GM23338 (cell line): Measurements from ENCODE around the gene ENTPD6. TPM values are rescaled to one million over a fixed set of nuclear protein-coding genes. Genes with fewer than 3 reads are reported as not detected.

ENCODE experiments used
- ATAC-seq: fragments of 200-7000 bp; cut with Tn5 transposase; 3 replicates; pipeline ENCODE4 v1.9.1; 2020
- DNase-seq: peaks from one replicate; pipeline ENCODE4 v3.0.0-alpha.2; 2015; ENCODE audit warnings: low spot score
- H2AFZ ChIP-seq: fragments of 200-600 bp; sonication (generic); 2 replicates; pipeline ENCODE4 v1.8.0; 2016; ENCODE audit warnings: antibody characterized with exemption, mild to moderate bottlenecking, moderate library complexity
- H3F3A ChIP-seq: fragments of 200-600 bp; sonication (generic); replicated peaks from 2 replicates; pipeline ENCODE4 v1.8.0; 2017; ENCODE audit warnings: antibody characterized with exemption, mixed run types, low read depth
- H3K27ac ChIP-seq: fragments of 200-600 bp; sonication (generic); 2 replicates; pipeline ENCODE4 v1.6.1; 2016; ENCODE audit warnings: low read depth
- H3K27me3 ChIP-seq: fragments of 200-600 bp; sonication (generic); 2 replicates; pipeline ENCODE4 v1.8.0; 2016; ENCODE audit warnings: mild to moderate bottlenecking, mixed run types, moderate library complexity; ENCODE audit not compliant: insufficient read depth
- H3K36me3 ChIP-seq: fragments of 200-600 bp; sonication (generic); 2 replicates; pipeline ENCODE4 v1.8.0; 2016; ENCODE audit warnings: mild to moderate bottlenecking; ENCODE audit not compliant: insufficient read depth
- H3K4me1 ChIP-seq: fragments of 200-600 bp; sonication (generic); 2 replicates; pipeline ENCODE4 v1.8.0; 2016; ENCODE audit warnings: mild to moderate bottlenecking, moderate library complexity; ENCODE audit not compliant: insufficient read depth
- H3K4me2 ChIP-seq: fragments of 200-600 bp; sonication (generic); 2 replicates; pipeline ENCODE4 v1.7.1; 2017; ENCODE audit warnings: mixed run types
- H3K4me3 ChIP-seq: fragments of 200-600 bp; sonication (generic); 2 replicates; pipeline ENCODE4 v1.6.1; 2016; ENCODE audit warnings: mixed run types
- H3K79me2 ChIP-seq: fragments of 200-600 bp; sonication (generic); replicated peaks from 2 replicates; pipeline ENCODE4 v1.8.0; 2017; ENCODE audit warnings: mild to moderate bottlenecking; ENCODE audit not compliant: insufficient read depth
- H3K9me2 ChIP-seq: fragments of 200-600 bp; sonication (generic); 2 replicates; pipeline ENCODE4 v1.8.0; 2017; ENCODE audit not compliant: insufficient read depth
- H4K20me1 ChIP-seq: fragments of 200-600 bp; sonication (generic); replicated peaks from 2 replicates; pipeline ENCODE4 v1.8.0; 2017; ENCODE audit warnings: mild to moderate bottlenecking; ENCODE audit not compliant: insufficient read depth
- H3K27ac Mint-ChIP-seq: 2 replicates; pipeline ENCODE4 v1.8.0; 2020; ENCODE audit warnings: inconsistent platforms, mild to moderate bottlenecking, moderate library complexity, mixed read lengths
- H3K27me3 Mint-ChIP-seq: 3 replicates; pipeline ENCODE4 v1.8.0; 2022; ENCODE audit warnings: low read depth, mild to moderate bottlenecking, moderate library complexity, mixed read lengths, inconsistent platforms; ENCODE audit not compliant: insufficient read depth, poor library complexity
- H3K36me3 Mint-ChIP-seq: 3 replicates; pipeline ENCODE4 v1.8.0; 2021; ENCODE audit warnings: low read depth, mild to moderate bottlenecking, inconsistent platforms, moderate library complexity, mixed read lengths
- H3K4me1 Mint-ChIP-seq: 3 replicates; pipeline ENCODE4 v1.8.0; 2020; ENCODE audit warnings: mild to moderate bottlenecking, inconsistent platforms, mixed read lengths
- H3K4me3 Mint-ChIP-seq: 3 replicates; pipeline ENCODE4 v1.8.0; 2021; ENCODE audit warnings: moderate library complexity, mild to moderate bottlenecking, inconsistent platforms, mixed read lengths
- H3K9me3 Mint-ChIP-seq: 3 replicates; pipeline ENCODE4 v1.8.0; 2020; ENCODE audit warnings: moderate library complexity, mild to moderate bottlenecking, inconsistent platforms, mixed read lengths
- CREB1 ChIP-seq: fragments of 250-450 bp; sonication (Bioruptor Pico); IDR thresholded peaks from 2 replicates; pipeline ENCODE4 v1.5.0; 2020; ENCODE audit warnings: low read depth, mild to moderate bottlenecking, moderate library complexity
- CTCF ChIP-seq, 2 experiments: fragments of 200-600 bp in 1 of 2; sonication (generic) in 1 of 2; conservative IDR thresholded peaks; 2 replicates each; pipeline versions ENCODE4 v1.5.1 to v1.6.1; 2016 to 2017; ENCODE audit warnings: antibody characterized with exemption in 2 of 2, low read depth in 2 of 2, mild to moderate bottlenecking in 2 of 2, moderate library complexity in 1 of 2
- EZH2 ChIP-seq: fragments of 200-600 bp; sonication (generic); IDR thresholded peaks from one replicate; pipeline ENCODE4 v1.8.0; 2017; ENCODE audit warnings: antibody characterized with exemption, mild to moderate bottlenecking, low read depth; ENCODE audit not compliant: unreplicated experiment
- EZH2phosphoT487 ChIP-seq: fragments of 200-600 bp; sonication (generic); IDR thresholded peaks from one replicate; pipeline ENCODE4 v1.8.1; 2018; ENCODE audit warnings: antibody characterized with exemption; ENCODE audit not compliant: unreplicated experiment
- JUNB ChIP-seq: IDR thresholded peaks from one replicate; pipeline ENCODE4 v1.6.1; 2016; ENCODE audit warnings: antibody characterized with exemption; ENCODE audit not compliant: unreplicated experiment
- NANOG ChIP-seq: IDR thresholded peaks from 2 replicates; pipeline ENCODE4 v1.6.1; 2016; ENCODE audit warnings: antibody characterized with exemption, borderline replicate concordance
- POLR2AphosphoS5 ChIP-seq: IDR thresholded peaks from 2 replicates; pipeline ENCODE4 v1.6.1; 2016; ENCODE audit warnings: antibody characterized with exemption, low read depth
- REST ChIP-seq: IDR thresholded peaks from one replicate; pipeline ENCODE4 v1.6.1; 2018; ENCODE audit warnings: antibody characterized with exemption; ENCODE audit not compliant: unreplicated experiment
- STAT1 ChIP-seq: IDR thresholded peaks from one replicate; pipeline ENCODE4 v1.6.1; 2016; ENCODE audit warnings: antibody characterized with exemption; ENCODE audit not compliant: unreplicated experiment
- ZNF114 ChIP-seq: fragments of 250-450 bp; sonication (Bioruptor Pico); IDR thresholded peaks from 2 replicates; pipeline ENCODE4 v1.5.0; 2020; ENCODE audit warnings: mild to moderate bottlenecking, moderate library complexity
- ZNF331 ChIP-seq: fragments of 250-450 bp; sonication (Bioruptor Pico); IDR thresholded peaks from 2 replicates; pipeline ENCODE4 v1.5.0; 2020; ENCODE audit warnings: low read depth, mild to moderate bottlenecking, moderate library complexity
- polyA plus RNA-seq: library from polyadenylated mRNA; unstranded; fragments of >200 nt; fragmentation: Nextera tagmentation; extraction: Ambion mirVana; gene quantifications from 2 replicates; pipeline ENCODE4 v1.2.1, GENCODE V29; 2016
- total RNA-seq: library from RNA; depleted of rRNA; stranded (reverse); fragments of >200 nt; shearing (Covaris generic); gene quantifications from 2 replicates; pipeline ENCODE4 v1.2.3, GENCODE V29; 2014
- TF ChIP-seq, protein P1 (sequence below): IDR thresholded peaks from 2 replicates; pipeline ENCODE4 v1.6.1; 2016; ENCODE audit warnings: antibody characterized with exemption
- TF ChIP-seq, protein P2 (sequence below): fragments of 250-450 bp; sonication (Bioruptor Pico); IDR thresholded peaks from 2 replicates; pipeline ENCODE4 v1.5.0; 2020; ENCODE audit warnings: mild to moderate bottlenecking, moderate library complexity

Gene ENTPD6
- total and polyA plus RNA-seq, 2 experiments from 2014 or later, result 19.3 to 45.9 TPM

- Mint-ChIP-seq H3K27ac (peak overlapping the region; percentile 44; the same call in 1 of the 2 replicates), H3K4me1 (peaks cover 7% of the 10 kb centered on the region), H3K36me3 (no peaks in the 10 kb centered on the region; the same call in 2 of the 3 replicates), H3K4me3 (no peak overlapping the region), H3K9me3 (no peaks in the 10 kb centered on the region), H3K27me3 (peaks cover 6% of the 10 kb centered on the region)
- Histone ChIP-seq H4K20me1 (no peaks in the 10 kb centered on the region), H3F3A (no peaks in the 10 kb centered on the region), H2AFZ (no peak overlapping the region), H3K4me3 (no peak overlapping the region), H3K4me1 (no peaks in the 10 kb centered on the region), H3K27me3 (no peaks in the 10 kb centered on the region), H3K9me2 (no peaks in the 10 kb centered on the region), H3K79me2 (no peaks in the 10 kb centered on the region), H3K36me3 (no peaks in the 10 kb centered on the region), H3K4me2 (no peak overlapping the region), H3K27ac (no peak overlapping the region)
- ATAC-seq (no peak), DNase-seq (no peak)
- TF ChIP-seq STAT1 (no peak), POLR2AphosphoS5 (no peak), ZNF331 (CRISPR knock-in tag) (no peak), CTCF (conservative IDR thresholded peaks at IDR 0.05; ENCODE audit: low read depth in 2 of 2) (no peak), ZNF114 (CRISPR knock-in tag) (no peak), EZH2 (no peak), JUNB (no peak), NANOG (no peak), REST (no peak), CREB1 (CRISPR knock-in tag) (no peak), EZH2phosphoT487 (no peak)
- TF ChIP-seq, protein P1, sequence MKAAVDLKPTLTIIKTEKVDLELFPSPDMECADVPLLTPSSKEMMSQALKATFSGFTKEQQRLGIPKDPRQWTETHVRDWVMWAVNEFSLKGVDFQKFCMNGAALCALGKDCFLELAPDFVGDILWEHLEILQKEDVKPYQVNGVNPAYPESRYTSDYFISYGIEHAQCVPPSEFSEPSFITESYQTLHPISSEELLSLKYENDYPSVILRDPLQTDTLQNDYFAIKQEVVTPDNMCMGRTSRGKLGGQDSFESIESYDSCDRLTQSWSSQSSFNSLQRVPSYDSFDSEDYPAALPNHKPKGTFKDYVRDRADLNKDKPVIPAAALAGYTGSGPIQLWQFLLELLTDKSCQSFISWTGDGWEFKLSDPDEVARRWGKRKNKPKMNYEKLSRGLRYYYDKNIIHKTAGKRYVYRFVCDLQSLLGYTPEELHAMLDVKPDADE, result no peak
- TF ChIP-seq, protein P2, sequence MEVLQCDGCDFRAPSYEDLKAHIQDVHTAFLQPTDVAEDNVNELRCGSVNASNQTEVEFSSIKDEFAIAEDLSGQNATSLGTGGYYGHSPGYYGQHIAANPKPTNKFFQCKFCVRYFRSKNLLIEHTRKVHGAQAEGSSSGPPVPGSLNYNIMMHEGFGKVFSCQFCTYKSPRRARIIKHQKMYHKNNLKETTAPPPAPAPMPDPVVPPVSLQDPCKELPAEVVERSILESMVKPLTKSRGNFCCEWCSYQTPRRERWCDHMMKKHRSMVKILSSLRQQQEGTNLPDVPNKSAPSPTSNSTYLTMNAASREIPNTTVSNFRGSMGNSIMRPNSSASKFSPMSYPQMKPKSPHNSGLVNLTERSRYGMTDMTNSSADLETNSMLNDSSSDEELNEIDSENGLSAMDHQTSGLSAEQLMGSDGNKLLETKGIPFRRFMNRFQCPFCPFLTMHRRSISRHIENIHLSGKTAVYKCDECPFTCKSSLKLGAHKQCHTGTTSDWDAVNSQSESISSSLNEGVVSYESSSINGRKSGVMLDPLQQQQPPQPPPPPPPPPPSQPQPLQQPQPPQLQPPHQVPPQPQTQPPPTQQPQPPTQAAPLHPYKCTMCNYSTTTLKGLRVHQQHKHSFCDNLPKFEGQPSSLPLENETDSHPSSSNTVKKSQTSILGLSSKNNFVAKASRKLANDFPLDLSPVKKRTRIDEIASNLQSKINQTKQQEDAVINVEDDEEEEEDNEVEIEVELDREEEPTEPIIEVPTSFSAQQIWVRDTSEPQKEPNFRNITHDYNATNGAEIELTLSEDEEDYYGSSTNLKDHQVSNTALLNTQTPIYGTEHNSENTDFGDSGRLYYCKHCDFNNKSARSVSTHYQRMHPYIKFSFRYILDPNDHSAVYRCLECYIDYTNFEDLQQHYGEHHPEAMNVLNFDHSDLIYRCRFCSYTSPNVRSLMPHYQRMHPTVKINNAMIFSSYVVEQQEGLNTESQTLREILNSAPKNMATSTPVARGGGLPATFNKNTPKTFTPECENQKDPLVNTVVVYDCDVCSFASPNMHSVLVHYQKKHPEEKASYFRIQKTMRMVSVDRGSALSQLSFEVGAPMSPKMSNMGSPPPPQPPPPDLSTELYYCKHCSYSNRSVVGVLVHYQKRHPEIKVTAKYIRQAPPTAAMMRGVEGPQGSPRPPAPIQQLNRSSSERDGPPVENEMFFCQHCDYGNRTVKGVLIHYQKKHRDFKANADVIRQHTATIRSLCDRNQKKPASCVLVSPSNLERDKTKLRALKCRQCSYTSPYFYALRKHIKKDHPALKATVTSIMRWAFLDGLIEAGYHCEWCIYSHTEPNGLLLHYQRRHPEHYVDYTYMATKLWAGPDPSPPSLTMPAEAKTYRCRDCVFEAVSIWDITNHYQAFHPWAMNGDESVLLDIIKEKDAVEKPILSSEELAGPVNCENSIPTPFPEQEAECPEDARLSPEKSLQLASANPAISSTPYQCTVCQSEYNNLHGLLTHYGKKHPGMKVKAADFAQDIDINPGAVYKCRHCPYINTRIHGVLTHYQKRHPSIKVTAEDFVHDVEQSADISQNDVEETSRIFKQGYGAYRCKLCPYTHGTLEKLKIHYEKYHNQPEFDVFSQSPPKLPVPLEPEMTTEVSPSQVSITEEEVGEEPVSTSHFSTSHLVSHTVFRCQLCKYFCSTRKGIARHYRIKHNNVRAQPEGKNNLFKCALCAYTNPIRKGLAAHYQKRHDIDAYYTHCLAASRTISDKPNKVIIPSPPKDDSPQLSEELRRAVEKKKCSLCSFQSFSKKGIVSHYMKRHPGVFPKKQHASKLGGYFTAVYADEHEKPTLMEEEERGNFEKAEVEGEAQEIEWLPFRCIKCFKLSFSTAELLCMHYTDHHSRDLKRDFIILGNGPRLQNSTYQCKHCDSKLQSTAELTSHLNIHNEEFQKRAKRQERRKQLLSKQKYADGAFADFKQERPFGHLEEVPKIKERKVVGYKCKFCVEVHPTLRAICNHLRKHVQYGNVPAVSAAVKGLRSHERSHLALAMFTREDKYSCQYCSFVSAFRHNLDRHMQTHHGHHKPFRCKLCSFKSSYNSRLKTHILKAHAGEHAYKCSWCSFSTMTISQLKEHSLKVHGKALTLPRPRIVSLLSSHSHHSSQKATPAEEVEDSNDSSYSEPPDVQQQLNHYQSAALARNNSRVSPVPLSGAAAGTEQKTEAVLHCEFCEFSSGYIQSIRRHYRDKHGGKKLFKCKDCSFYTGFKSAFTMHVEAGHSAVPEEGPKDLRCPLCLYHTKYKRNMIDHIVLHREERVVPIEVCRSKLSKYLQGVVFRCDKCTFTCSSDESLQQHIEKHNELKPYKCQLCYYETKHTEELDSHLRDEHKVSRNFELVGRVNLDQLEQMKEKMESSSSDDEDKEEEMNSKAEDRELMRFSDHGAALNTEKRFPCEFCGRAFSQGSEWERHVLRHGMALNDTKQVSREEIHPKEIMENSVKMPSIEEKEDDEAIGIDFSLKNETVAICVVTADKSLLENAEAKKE (CRISPR knock-in tag), result no peak
These were observed 31.2 kb downstream of the ENTPD6 start for GRCh38 chr20:25226433-25227316.
